Astrocyte (in vitro differentiated cells and primary cell): ENCODE results near the gene RIT1. TPM values are rescaled to one million over a fixed set of nuclear protein-coding genes. Genes with fewer than 3 reads are reported as not detected.

Experiments
- DNase-seq: peaks from one replicate; pipeline ENCODE4 v3.0.0-alpha.2; 2010; ENCODE audit warnings: low read depth
- FAIRE-seq: peaks from 2 replicates; lab custom pipeline; 2011; peaks lifted over from hg19 to GRCh38; lab: Jason Lieb, UNC
- H2AFZ ChIP-seq: 2 replicates; pipeline ENCODE4 v1.6.0; 2012; ENCODE audit warnings: low read depth, low read length, inconsistent platforms
- H3K27ac ChIP-seq: 2 replicates; pipeline ENCODE4 v1.5.1; 2011; ENCODE audit warnings: low read depth, low read length, inconsistent platforms
- H3K27me3 ChIP-seq: 2 replicates; pipeline ENCODE4 v1.6.0; 2011; ENCODE audit warnings: low read length, inconsistent platforms; ENCODE audit not compliant: insufficient read depth
- H3K36me3 ChIP-seq: 2 replicates; pipeline ENCODE4 v1.5.1; 2011; ENCODE audit warnings: low read length, inconsistent platforms; ENCODE audit not compliant: insufficient read depth
- H3K4me1 ChIP-seq: 2 replicates; pipeline ENCODE4 v1.5.1; 2011; ENCODE audit warnings: low read length, inconsistent platforms; ENCODE audit not compliant: insufficient read depth
- H3K4me2 ChIP-seq: 2 replicates; pipeline ENCODE4 v1.6.0; 2012; ENCODE audit warnings: low read length, inconsistent platforms
- H3K4me3 ChIP-seq: 2 replicates; pipeline ENCODE4 v1.5.1; 2011; ENCODE audit warnings: low read depth, mild to moderate bottlenecking, low read length, inconsistent platforms; ENCODE audit not compliant: insufficient read depth
- H3K79me2 ChIP-seq: 2 replicates; pipeline ENCODE4 v1.6.0; 2012; ENCODE audit warnings: mild to moderate bottlenecking, low read length, inconsistent platforms; ENCODE audit not compliant: insufficient read depth
- H3K9ac ChIP-seq: 2 replicates; pipeline ENCODE4 v1.6.0; 2012; ENCODE audit warnings: mild to moderate bottlenecking, low read length, inconsistent platforms
- H3K9me3 ChIP-seq: 2 replicates; pipeline ENCODE4 v1.5.1; 2012; ENCODE audit warnings: low read depth, mild to moderate bottlenecking, low read length, inconsistent platforms; ENCODE audit not compliant: insufficient read depth
- H4K20me1 ChIP-seq: 2 replicates; pipeline ENCODE4 v1.6.0; 2012; ENCODE audit warnings: low read length, inconsistent platforms; ENCODE audit not compliant: insufficient read depth
- H3K27ac Mint-ChIP-seq: one replicate; pipeline ENCODE4 v1.8.0; 2021; ENCODE audit warnings: mild to moderate bottlenecking, mixed read lengths; ENCODE audit not compliant: unreplicated experiment
- H3K27me3 Mint-ChIP-seq: one replicate; pipeline ENCODE4 v1.8.0; 2021; ENCODE audit warnings: low read depth, mixed read lengths; ENCODE audit not compliant: unreplicated experiment
- H3K36me3 Mint-ChIP-seq: one replicate; pipeline ENCODE4 v1.8.0; 2021; ENCODE audit warnings: low read depth, mixed read lengths; ENCODE audit not compliant: unreplicated experiment
- H3K4me1 Mint-ChIP-seq: one replicate; pipeline ENCODE4 v1.8.0; 2021; ENCODE audit warnings: low read depth, mixed read lengths; ENCODE audit not compliant: unreplicated experiment
- H3K4me3 Mint-ChIP-seq: one replicate; pipeline ENCODE4 v1.8.0; 2021; ENCODE audit warnings: mild to moderate bottlenecking, moderate library complexity, mixed read lengths; ENCODE audit not compliant: unreplicated experiment
- H3K9me3 Mint-ChIP-seq: one replicate; pipeline ENCODE4 v1.8.0; 2021; ENCODE audit warnings: mild to moderate bottlenecking, mixed read lengths; ENCODE audit not compliant: unreplicated experiment
- CTCF ChIP-seq: IDR thresholded peaks from 2 replicates; pipeline ENCODE4 v1.5.1; 2011; ENCODE audit warnings: low read depth, mild to moderate bottlenecking, inconsistent platforms, low read length, moderate library complexity; ENCODE audit not compliant: insufficient read depth
- EZH2 ChIP-seq: IDR thresholded peaks from 2 replicates; pipeline ENCODE4 v1.6.1; 2012; ENCODE audit warnings: mild to moderate bottlenecking, low read length, inconsistent platforms; ENCODE audit not compliant: insufficient read depth
- total RNA-seq: library from RNA; stranded (reverse); gene quantifications from 2 replicates; pipeline ENCODE4 v1.2.1, GENCODE V29; 2021

Gene RIT1
- total RNA-seq, 1 donor from 2014 or later, result 59.4 TPM

DNA sequence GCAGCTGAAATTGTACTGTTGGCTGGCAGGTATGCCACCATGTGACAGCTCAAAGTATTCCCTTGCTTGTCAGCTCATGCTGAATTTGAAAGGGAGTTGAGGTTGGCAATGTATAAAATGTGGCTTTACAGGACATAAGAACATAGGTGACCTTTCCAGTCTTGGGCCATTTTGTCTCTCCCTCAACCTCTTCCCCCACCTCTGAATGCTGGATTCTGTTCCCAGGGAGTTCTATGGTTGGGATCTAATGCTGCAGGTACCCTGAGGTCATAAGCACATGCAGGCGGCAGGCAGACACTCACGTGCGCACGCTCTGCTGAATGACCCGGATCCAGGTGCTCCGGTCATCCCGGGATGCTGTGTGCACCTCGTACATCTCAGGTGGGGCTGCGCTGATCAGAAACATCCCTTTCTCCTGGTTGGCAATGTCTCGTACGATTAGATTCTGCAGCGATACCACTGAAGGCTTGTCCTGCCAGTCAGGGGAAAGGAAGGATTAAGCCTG is 46.3 kb upstream of the RIT1 start:
- no peak for DNase-seq
- H3K9ac ChIP-seq, result no peak overlapping the region
- TF ChIP-seq EZH2, result no peak
- TF ChIP-seq CTCF, result no peak
- H3K27me3 Mint-ChIP-seq, result no peaks in the 10 kb centered on the region
- H3K9me3 Mint-ChIP-seq, result no peaks in the 10 kb centered on the region
- no peak for FAIRE-seq
- H3K36me3 Mint-ChIP-seq, result peaks cover 35% of the 10 kb centered on the region
- peaks cover 17% of the 10 kb centered on the region for H3K4me1 Mint-ChIP-seq
- H3K36me3 ChIP-seq, result peaks cover 68% of the 10 kb centered on the region
- peaks cover 43% of the 10 kb centered on the region for H3K79me2 ChIP-seq
- H4K20me1 ChIP-seq, result peaks cover 34% of the 10 kb centered on the region
- H3K27ac ChIP-seq, result no peak overlapping the region
- no peak overlapping the region for H3K4me2 ChIP-seq
- no peak overlapping the region for H2AFZ ChIP-seq
- no peak overlapping the region for H3K4me3 ChIP-seq
- no peak overlapping the region for H3K4me3 Mint-ChIP-seq
- H3K9me3 ChIP-seq, result no peaks in the 10 kb centered on the region
- H3K4me1 ChIP-seq, result peaks cover 20% of the 10 kb centered on the region
- H3K27ac Mint-ChIP-seq, result no peak overlapping the region
- H3K27me3 ChIP-seq, result no peaks in the 10 kb centered on the region

DNA sequence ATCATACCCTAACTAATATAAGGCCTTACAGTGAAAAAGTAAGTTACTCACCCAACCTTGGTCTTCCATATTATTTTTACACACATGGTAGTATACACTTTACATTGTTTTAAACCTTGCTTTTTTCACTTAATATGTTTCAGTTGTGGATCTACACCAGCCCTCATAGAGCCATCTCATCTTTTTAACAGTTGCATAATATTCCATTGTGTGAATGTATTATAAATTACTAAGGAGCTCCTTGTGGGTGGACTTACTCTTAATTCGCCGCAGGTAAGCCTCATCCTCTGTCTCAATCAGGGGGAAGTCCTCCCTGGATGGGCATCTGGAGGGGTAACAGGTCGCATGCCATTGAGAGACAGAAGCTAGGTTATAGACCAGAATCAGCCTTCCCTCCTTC is 43.5 kb upstream of the RIT1 start:
- no peak for DNase-seq
- no peak overlapping the region for H3K4me3 Mint-ChIP-seq

More for the DNA sequence above, 43.5 kb upstream of the RIT1 start:
- H3K27me3 Mint-ChIP-seq, result no peaks in the 10 kb centered on the region
- Histone ChIP-seq H2AFZ (no peak overlapping the region), H3K9me3 (no peaks in the 10 kb centered on the region), H4K20me1 (peaks cover 37% of the 10 kb centered on the region), H3K79me2 (peaks cover 20% of the 10 kb centered on the region), H3K9ac (no peak overlapping the region), H3K27ac (no peak overlapping the region), H3K4me2 (no peak overlapping the region), H3K4me1 (no peaks in the 10 kb centered on the region), H3K4me3 (no peak overlapping the region), H3K36me3 (peaks cover 68% of the 10 kb centered on the region), H3K27me3 (no peaks in the 10 kb centered on the region)
- H3K4me1 Mint-ChIP-seq, result no peaks in the 10 kb centered on the region
- peaks cover 28% of the 10 kb centered on the region for H3K36me3 Mint-ChIP-seq
- no peaks in the 10 kb centered on the region for H3K9me3 Mint-ChIP-seq
- no peak for FAIRE-seq
- no peak overlapping the region for H3K27ac Mint-ChIP-seq
- no peak for TF ChIP-seq CTCF
- no peak for TF ChIP-seq EZH2
